Prostate gland (tissue), 2 donors: ENCODE results near the gene LMAN1L.

Experiments used
- CTCF ChIP-seq, 4 experiments: fragments of 200-600 bp in 2 of 4; fragments of 450-650 bp in 2 of 4; sonication (generic) in 2 of 4; IDR thresholded peaks; 1 replicate in 3 of 4; 2 replicates in 1 of 4; pipeline ENCODE4 v1.5.1; 2016 to 2019; ENCODE audit warnings: antibody characterized with exemption in 4 of 4, mild to moderate bottlenecking in 2 of 4, moderate library complexity in 2 of 4
- POLR2AphosphoS5 ChIP-seq: sonication (generic); formaldehyde crosslinking; IDR thresholded peaks from one replicate; pipeline ENCODE4 v1.6.1; 2017; ENCODE audit warnings: antibody characterized with exemption

DNA sequence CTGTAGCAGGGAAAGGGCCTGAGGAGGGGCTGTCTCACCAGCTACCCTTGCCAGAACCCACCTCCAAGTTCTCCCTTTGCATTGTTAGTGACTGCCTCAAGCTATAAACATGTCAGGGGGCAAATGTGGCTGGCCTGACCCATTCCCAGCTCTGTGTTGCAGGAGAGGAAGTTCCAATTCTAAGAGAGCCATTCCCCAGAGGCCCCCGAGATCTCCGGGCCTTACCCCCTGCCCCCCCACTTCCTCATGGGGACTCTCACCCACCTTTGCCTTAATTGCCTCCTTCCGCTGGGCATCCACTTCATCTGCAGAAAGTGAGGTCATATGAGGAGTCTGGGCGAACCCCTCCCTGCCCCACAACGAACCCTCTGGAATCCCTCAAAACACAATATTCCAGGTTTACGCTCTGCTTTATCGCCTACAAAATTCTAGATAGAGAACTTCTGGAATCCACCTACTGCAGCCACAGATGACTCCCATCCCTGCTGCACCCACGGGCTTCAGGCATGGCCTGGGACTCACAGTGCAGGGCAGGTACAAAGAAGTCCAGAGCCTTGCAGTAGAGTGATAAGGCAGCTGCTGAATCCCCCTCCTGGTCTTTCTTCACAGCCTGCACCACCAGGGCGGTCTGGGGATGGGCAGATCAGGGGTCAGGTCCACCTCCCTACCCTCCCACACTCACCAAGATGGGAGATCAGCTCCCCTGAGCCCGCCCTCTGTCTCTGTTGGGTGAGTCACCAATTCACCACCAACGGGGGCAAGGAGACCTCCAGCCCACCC is 26.3 kb downstream of the LMAN1L start:
- no peak for TF ChIP-seq POLR2AphosphoS5
- no peak for TF ChIP-seq CTCF (IDR thresholded peaks at IDR 0.05)
